PC-3 (cell line): ENCODE results near the gene CAPZB. TPM values are rescaled to one million over a fixed set of nuclear protein-coding genes. Genes with fewer than 3 reads are reported as not detected.

Experiments
- ATAC-seq: fragments of 200-7000 bp; cut with Tn5 transposase; 2 replicates; pipeline ENCODE4 v1.9.1; 2020; ENCODE audit warnings: mild to moderate bottlenecking, moderate library complexity
- BruUV-seq: library from RNA; stranded (reverse); fragments of 400-500 nt; replicated peaks from 2 replicates; lab custom pipeline; 2021; lab: Mats Ljungman, UMichigan
- CTCF ChIA-PET: fragments of 300-600 bp; sonication (Branson Sonifier 250); formaldehyde crosslinking; loops from one replicate; lab custom pipeline; 2022; ENCODE audit warnings: antibody characterized with exemption; lab: Charles Lee
- POLR2A ChIA-PET: fragments of 300-600 bp; sonication (Branson Sonifier 250); formaldehyde crosslinking; loops from one replicate; lab custom pipeline; 2022; ENCODE audit warnings: antibody characterized with exemption; ENCODE audit not compliant: unreplicated experiment; lab: Charles Lee
- DNase-seq: peaks from one replicate; pipeline ENCODE4 v3.0.0-alpha.2; 2015
- H2AFZ ChIP-seq: fragments of 300-600 bp; sonication (generic); 2 replicates; pipeline ENCODE4 v1.6.0; 2016; ENCODE audit warnings: antibody characterized with exemption, low read length
- H3F3A ChIP-seq: fragments of 300-600 bp; sonication (generic); one replicate; pipeline ENCODE4 v1.6.0; 2017; ENCODE audit warnings: antibody characterized with exemption, low read length, control low read depth, mild to moderate bottlenecking; ENCODE audit not compliant: unreplicated experiment
- H3K27ac ChIP-seq: fragments of 300-600 bp; sonication (generic); 2 replicates; pipeline ENCODE4 v1.5.1; 2016; ENCODE audit warnings: mild to moderate bottlenecking, low read length
- H3K27me3 ChIP-seq: fragments of 300-600 bp; sonication (generic); 2 replicates; pipeline ENCODE4 v1.6.1; 2016; ENCODE audit warnings: low read length, mixed read lengths
- H3K36me3 ChIP-seq: fragments of 300-600 bp; sonication (generic); 2 replicates; pipeline ENCODE4 v1.6.1; 2016; ENCODE audit warnings: low read depth, mixed run types, low read length, mixed read lengths
- H3K4me1 ChIP-seq: fragments of 300-600 bp; sonication (generic); 2 replicates; pipeline ENCODE4 v1.5.1; 2016; ENCODE audit warnings: low read length; ENCODE audit not compliant: insufficient read depth
- H3K4me2 ChIP-seq: fragments of 300-600 bp; sonication (generic); 2 replicates; pipeline ENCODE4 v1.6.0; 2016; ENCODE audit warnings: low read length
- H3K4me3 ChIP-seq: fragments of 300-600 bp; sonication (generic); 2 replicates; pipeline ENCODE4 v1.5.1; 2016; ENCODE audit warnings: mild to moderate bottlenecking, low read length, mixed read lengths
- H3K79me2 ChIP-seq: fragments of 300-600 bp; sonication (generic); 2 replicates; pipeline ENCODE4 v1.6.1; 2017; ENCODE audit warnings: low read length, mixed read lengths
- H3K9ac ChIP-seq: fragments of 300-600 bp; sonication (generic); 2 replicates; pipeline ENCODE4 v1.6.0; 2016; ENCODE audit warnings: mild to moderate bottlenecking, low read length
- H3K9me2 ChIP-seq: fragments of 300-600 bp; sonication (generic); replicated peaks from 2 replicates; pipeline ENCODE4 v1.6.1; 2016; ENCODE audit warnings: mixed run types, low read length, mixed read lengths
- H3K9me3 ChIP-seq: fragments of 300-600 bp; sonication (generic); 2 replicates; pipeline ENCODE4 v1.6.1; 2016; ENCODE audit warnings: low read length, mixed read lengths
- H4K20me1 ChIP-seq: fragments of 300-600 bp; sonication (generic); 2 replicates; pipeline ENCODE4 v1.6.1; 2016; ENCODE audit warnings: low read length, mixed read lengths
- EZH2 ChIP-seq: fragments of 300-600 bp; sonication (generic); IDR thresholded peaks from one replicate; pipeline ENCODE4 v1.6.1; 2017; ENCODE audit warnings: antibody characterized with exemption, mild to moderate bottlenecking, low read length; ENCODE audit not compliant: unreplicated experiment
- EZH2phosphoT487 ChIP-seq: fragments of 300-600 bp; sonication (generic); IDR thresholded peaks from 2 replicates; pipeline ENCODE4 v1.6.1; 2018; ENCODE audit warnings: mild to moderate bottlenecking, antibody characterized with exemption, low read length, borderline replicate concordance
- intact Hi-C: fragments of 100-400 bp; cut with micrococcal nuclease; formaldehyde crosslinking; loops from 2 replicates; pipeline ENCODE4 v1.9.0; 2023
- total RNA-seq: library from RNA; depleted of rRNA; stranded (reverse); fragments of >200 nt; gene quantifications from 2 replicates; pipeline ENCODE4 v1.2.3, GENCODE V29; 2014
- TF ChIP-seq, protein P1 (sequence below): fragments of 300-600 bp; sonication (generic); conservative IDR thresholded peaks from 2 replicates; pipeline ENCODE4 v1.5.1; 2017; ENCODE audit warnings: antibody characterized with exemption, low read depth, mild to moderate bottlenecking, low read length

Gene CAPZB
- total RNA-seq, 1 experiment from 2014 or later = 86.7 TPM

GRCh38 chr1:19483261-19483660, 2.1 kb downstream of the CAPZB start:
- H3K36me3 ChIP-seq = peaks cover 4% of the 10 kb centered on the region; the same call in 1 of the 2 replicates
- ChIA-PET CTCF (no interaction called here), POLR2A (no interaction called here)
- no peak overlapping the region for H3K9ac ChIP-seq
- DNase-seq = no peak
- peak overlapping the region; percentile 100 for H3K4me3 ChIP-seq
- H3K4me1 ChIP-seq = peaks cover 35% of the 10 kb centered on the region
- no TSS peak for BruUV-seq
- H3K27me3 ChIP-seq = no peaks in the 10 kb centered on the region
- peak overlapping the region; percentile 99 for H3K4me2 ChIP-seq
- no peaks in the 10 kb centered on the region for H3F3A ChIP-seq
- no peaks in the 10 kb centered on the region for H3K9me2 ChIP-seq
- H4K20me1 ChIP-seq = peaks cover 59% of the 10 kb centered on the region
- no peak overlapping the region for H3K27ac ChIP-seq
- intact Hi-C loops = loop anchor here (2.0 to 10.0 kb wide), 3 partner anchors 48 to 164 kb away; no protein-coding TSS in a partner anchor
- no peak overlapping the region for H2AFZ ChIP-seq
- TF ChIP-seq EZH2phosphoT487 (no peak), EZH2 (no peak)
- TF ChIP-seq, protein P1, sequence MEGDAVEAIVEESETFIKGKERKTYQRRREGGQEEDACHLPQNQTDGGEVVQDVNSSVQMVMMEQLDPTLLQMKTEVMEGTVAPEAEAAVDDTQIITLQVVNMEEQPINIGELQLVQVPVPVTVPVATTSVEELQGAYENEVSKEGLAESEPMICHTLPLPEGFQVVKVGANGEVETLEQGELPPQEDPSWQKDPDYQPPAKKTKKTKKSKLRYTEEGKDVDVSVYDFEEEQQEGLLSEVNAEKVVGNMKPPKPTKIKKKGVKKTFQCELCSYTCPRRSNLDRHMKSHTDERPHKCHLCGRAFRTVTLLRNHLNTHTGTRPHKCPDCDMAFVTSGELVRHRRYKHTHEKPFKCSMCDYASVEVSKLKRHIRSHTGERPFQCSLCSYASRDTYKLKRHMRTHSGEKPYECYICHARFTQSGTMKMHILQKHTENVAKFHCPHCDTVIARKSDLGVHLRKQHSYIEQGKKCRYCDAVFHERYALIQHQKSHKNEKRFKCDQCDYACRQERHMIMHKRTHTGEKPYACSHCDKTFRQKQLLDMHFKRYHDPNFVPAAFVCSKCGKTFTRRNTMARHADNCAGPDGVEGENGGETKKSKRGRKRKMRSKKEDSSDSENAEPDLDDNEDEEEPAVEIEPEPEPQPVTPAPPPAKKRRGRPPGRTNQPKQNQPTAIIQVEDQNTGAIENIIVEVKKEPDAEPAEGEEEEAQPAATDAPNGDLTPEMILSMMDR = no peak
- ATAC-seq = no peak
- peaks cover 71% of the 10 kb centered on the region for H3K79me2 ChIP-seq
- no peaks in the 10 kb centered on the region for H3K9me3 ChIP-seq

GRCh38 chr1:19481826-19482398, 3.4 kb downstream of the CAPZB start:
- intact Hi-C loops = loop anchor here (2.0 to 10.0 kb wide), 3 partner anchors 47 to 165 kb away; no protein-coding TSS in a partner anchor
- DNase-seq = no peak
- TF ChIP-seq EZH2 (no peak), EZH2phosphoT487 (no peak)
- TF ChIP-seq, protein P1 = no peak
- POLR2A ChIA-PET = no interaction called here
- H3K4me2 ChIP-seq = peak overlapping the region; percentile 99
- CTCF ChIA-PET = interaction anchor here (0.5 kb wide), 1 partner anchor 363 kb away, joined by 3 read pairs; no protein-coding TSS in a partner anchor
- no peak overlapping the region; the same call in 1 of the 2 replicates for H3K4me3 ChIP-seq
- peaks cover 73% of the 10 kb centered on the region for H4K20me1 ChIP-seq
- no TSS peak for BruUV-seq
- peaks cover 34% of the 10 kb centered on the region for H3K4me1 ChIP-seq
- H3K79me2 ChIP-seq = peaks cover 84% of the 10 kb centered on the region
- H2AFZ ChIP-seq = no peak overlapping the region
- H3K27ac ChIP-seq = no peak overlapping the region
- no peaks in the 10 kb centered on the region for H3F3A ChIP-seq
- no peak overlapping the region for H3K9ac ChIP-seq
- H3K27me3 ChIP-seq = no peaks in the 10 kb centered on the region
- peaks cover 4% of the 10 kb centered on the region; the same call in 1 of the 2 replicates for H3K36me3 ChIP-seq
- no peaks in the 10 kb centered on the region for H3K9me3 ChIP-seq
- ATAC-seq = no peak
- H3K9me2 ChIP-seq = no peaks in the 10 kb centered on the region

- H3K4me3 ChIP-seq = no peak overlapping the region
- H3K36me3 ChIP-seq = peaks cover 4% of the 10 kb centered on the region; the same call in 1 of the 2 replicates
- ChIA-PET CTCF (no interaction called here), POLR2A (no interaction called here)
- H3K79me2 ChIP-seq = peaks cover 100% of the 10 kb centered on the region
- no TSS peak for BruUV-seq
- no peak overlapping the region for H3K4me2 ChIP-seq
- H3K27me3 ChIP-seq = no peaks in the 10 kb centered on the region
- no peaks in the 10 kb centered on the region for H3K9me3 ChIP-seq
- H4K20me1 ChIP-seq = peaks cover 87% of the 10 kb centered on the region
- peaks cover 26% of the 10 kb centered on the region for H3K4me1 ChIP-seq
- H3K27ac ChIP-seq = no peak overlapping the region
- no peak for TF ChIP-seq EZH2phosphoT487
- TF ChIP-seq, protein P1 = no peak
- TF ChIP-seq EZH2 = no peak
- H2AFZ ChIP-seq = no peak overlapping the region
- intact Hi-C loops = loop anchor here (10.0 kb wide), 2 partner anchors 45 to 85 kb away; no protein-coding TSS in a partner anchor
- ATAC-seq (no peak), DNase-seq (no peak)
- H3F3A ChIP-seq = no peaks in the 10 kb centered on the region
- H3K9me2 ChIP-seq = no peaks in the 10 kb centered on the region
- no peak overlapping the region for H3K9ac ChIP-seq
Observed at GRCh38 chr1:19480282-19480681, 5.1 kb downstream of the CAPZB start.
